ENCODE results near the gene PTPRN2. TPM values are rescaled to one million over a fixed set of nuclear protein-coding genes. Genes with fewer than 3 reads are reported as not detected.

The PTPRN2 gene
- total and polyA plus RNA-seq, 2 of the 8 experiments (the other 6 are each of a cell fraction or from before 2014, with no cell fraction given): 2.6 to 4.5 TPM

DNA sequence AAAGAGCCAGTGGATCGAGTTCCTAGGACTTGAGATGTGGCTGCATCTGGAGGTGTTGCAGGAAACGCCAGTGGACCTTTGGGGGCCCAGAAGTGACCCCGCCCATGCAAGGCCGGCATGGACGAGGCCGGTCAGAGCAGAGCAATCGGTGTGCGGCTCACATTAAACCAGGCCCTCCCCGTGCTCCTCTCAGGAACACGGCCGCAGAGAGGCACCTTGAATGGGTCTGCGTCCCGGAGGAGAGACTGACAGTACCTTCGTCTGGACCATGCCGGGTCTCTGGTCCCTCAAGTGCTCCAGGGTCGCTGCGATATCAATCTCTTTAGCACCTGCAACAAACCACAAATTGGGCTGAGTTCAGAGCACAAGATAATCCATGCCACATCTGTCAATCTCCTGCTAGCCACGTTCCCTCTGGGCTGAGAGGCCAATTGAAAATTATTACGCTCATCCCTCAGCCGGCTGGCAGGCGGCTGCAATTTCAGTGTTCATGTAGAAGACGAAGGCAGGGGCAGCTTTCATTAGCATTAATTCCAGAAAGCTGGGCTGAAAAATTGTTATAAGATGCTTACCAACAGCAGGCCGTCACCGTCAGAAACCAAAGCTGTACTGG, 1038.8 kb downstream of the PTPRN2 start (continued):
- TF ChIP-seq BCL11A (IDR thresholded peaks at IDR 0.05; ENCODE audit: low read depth in 2 of 2, low read length in 2 of 2) (no peak), ASH2L (IDR thresholded peaks at IDR 0.05; ENCODE audit: low read length) (no peak), CTBP2 (IDR thresholded peaks at IDR 0.05; ENCODE audit: borderline replicate concordance, insufficient read depth, insufficient read length, low read length) (no peak), CHD1 (IDR thresholded peaks at IDR 0.05; ENCODE audit: low read depth, low read length) (no peak), SUZ12 (IDR thresholded peaks at IDR 0.05; ENCODE audit: low read length) (no peak), GTF2F1 (IDR thresholded peaks at IDR 0.05; ENCODE audit: borderline replicate concordance, low read depth, low read length) (no peak), TCF12 (IDR thresholded peaks at IDR 0.05; ENCODE audit: low read depth, low read length) (no peak)

Data from H1 (cell line).